ENCODE results near the gene OR6B1.
"Not testable (repeated sequence)": the region's sequence is repeated elsewhere in the genome, so short reads cannot be mapped to it uniquely, and the experiment has no call there.

DNA sequence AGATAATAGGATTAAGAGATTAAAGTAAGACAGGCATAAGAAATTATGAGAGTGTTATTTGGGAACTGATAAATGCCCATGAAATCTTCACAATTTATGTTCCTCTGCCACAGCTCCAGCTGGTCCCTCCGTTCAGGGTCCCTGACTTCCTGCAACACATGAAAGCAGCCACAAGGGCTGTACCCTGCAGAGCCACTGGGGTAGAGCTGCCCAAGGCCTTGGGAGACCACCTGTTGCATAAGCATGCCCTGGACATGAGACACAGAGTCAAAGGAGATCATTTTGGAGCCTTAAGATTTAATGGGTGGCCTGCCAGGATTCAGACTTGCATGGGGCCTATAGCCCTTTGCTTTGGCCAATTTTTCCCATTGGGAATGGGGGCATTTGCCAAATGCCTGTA is 10.7 kb downstream of the OR6B1 start:
- not testable (repeated sequence) for TF ChIP-seq ZNF354B (CRISPR knock-in tag; IDR thresholded peaks at IDR 0.05); NFE2L1 (tag; IDR thresholded peaks at IDR 0.05; ENCODE audit: borderline replicate concordance, low read depth); NFATC3 (IDR thresholded peaks at IDR 0.05); NRF1 (conservative IDR thresholded peaks at IDR 0.05 in 1 of 2, IDR thresholded peaks at IDR 0.05 in 1 of 2); ZNF589 (CRISPR knock-in tag; IDR thresholded peaks at IDR 0.05; ENCODE audit: low read depth)
- TF ChIP-seq, protein P1, sequence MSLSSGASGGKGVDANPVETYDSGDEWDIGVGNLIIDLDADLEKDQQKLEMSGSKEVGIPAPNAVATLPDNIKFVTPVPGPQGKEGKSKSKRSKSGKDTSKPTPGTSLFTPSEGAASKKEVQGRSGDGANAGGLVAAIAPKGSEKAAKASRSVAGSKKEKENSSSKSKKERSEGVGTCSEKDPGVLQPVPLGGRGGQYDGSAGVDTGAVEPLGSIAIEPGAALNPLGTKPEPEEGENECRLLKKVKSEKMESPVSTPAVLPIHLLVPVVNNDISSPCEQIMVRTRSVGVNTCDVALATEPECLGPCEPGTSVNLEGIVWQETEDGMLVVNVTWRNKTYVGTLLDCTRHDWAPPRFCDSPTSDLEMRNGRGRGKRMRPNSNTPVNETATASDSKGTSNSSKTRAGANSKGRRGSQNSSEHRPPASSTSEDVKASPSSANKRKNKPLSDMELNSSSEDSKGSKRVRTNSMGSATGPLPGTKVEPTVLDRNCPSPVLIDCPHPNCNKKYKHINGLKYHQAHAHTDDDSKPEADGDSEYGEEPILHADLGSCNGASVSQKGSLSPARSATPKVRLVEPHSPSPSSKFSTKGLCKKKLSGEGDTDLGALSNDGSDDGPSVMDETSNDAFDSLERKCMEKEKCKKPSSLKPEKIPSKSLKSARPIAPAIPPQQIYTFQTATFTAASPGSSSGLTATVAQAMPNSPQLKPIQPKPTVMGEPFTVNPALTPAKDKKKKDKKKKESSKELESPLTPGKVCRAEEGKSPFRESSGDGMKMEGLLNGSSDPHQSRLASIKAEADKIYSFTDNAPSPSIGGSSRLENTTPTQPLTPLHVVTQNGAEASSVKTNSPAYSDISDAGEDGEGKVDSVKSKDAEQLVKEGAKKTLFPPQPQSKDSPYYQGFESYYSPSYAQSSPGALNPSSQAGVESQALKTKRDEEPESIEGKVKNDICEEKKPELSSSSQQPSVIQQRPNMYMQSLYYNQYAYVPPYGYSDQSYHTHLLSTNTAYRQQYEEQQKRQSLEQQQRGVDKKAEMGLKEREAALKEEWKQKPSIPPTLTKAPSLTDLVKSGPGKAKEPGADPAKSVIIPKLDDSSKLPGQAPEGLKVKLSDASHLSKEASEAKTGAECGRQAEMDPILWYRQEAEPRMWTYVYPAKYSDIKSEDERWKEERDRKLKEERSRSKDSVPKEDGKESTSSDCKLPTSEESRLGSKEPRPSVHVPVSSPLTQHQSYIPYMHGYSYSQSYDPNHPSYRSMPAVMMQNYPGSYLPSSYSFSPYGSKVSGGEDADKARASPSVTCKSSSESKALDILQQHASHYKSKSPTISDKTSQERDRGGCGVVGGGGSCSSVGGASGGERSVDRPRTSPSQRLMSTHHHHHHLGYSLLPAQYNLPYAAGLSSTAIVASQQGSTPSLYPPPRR (CRISPR knock-in tag; IDR thresholded peaks at IDR 0.05; ENCODE audit: borderline replicate concordance): not testable (repeated sequence)
